CD4-positive, CD25-positive, alpha-beta regulatory T cell (primary cell): Measurements from ENCODE around the gene SNX30. TPM values are rescaled to one million over a fixed set of nuclear protein-coding genes. Genes with fewer than 3 reads are reported as not detected.
A peak's percentile ranks its signal among the peaks of the same experiment; 100 is the strongest.

Experiments
- ATAC-seq, 2 donors: fragments of 150-1000 bp; cut with Tn5 transposase; one replicate each; pipeline ENCODE4 v1.10.0; 2021; ENCODE audit warnings: low read depth in 2 of 2, moderate number of reproducible peaks in 2 of 2, moderate library complexity in 1 of 2
- DNase-seq, 3 donors: peaks; one replicate each; pipeline versions ENCODE4 v3.0.0 to v3.0.0-alpha.2; 2012 to 2022; ENCODE audit warnings: mixed read lengths in 1 of 3
- H3K27ac ChIP-seq: one replicate; pipeline ENCODE4 v1.7.0; 2013; ENCODE audit warnings: mild to moderate bottlenecking, low read length; ENCODE audit not compliant: insufficient read depth, poor library complexity, severe bottlenecking
- H3K27me3 ChIP-seq: one replicate; pipeline ENCODE4 v1.7.0; 2013; ENCODE audit warnings: low read length; ENCODE audit not compliant: control insufficient read depth, insufficient read depth
- H3K36me3 ChIP-seq: one replicate; pipeline ENCODE4 v1.7.0; 2013; ENCODE audit warnings: mild to moderate bottlenecking, low read length, moderate library complexity; ENCODE audit not compliant: control insufficient read depth, insufficient read depth
- H3K4me1 ChIP-seq: 2 replicates; pipeline ENCODE4 v1.7.0; 2013; ENCODE audit warnings: mild to moderate bottlenecking, low read length; ENCODE audit not compliant: insufficient read depth, control insufficient read depth, poor library complexity, severe bottlenecking
- H3K4me3 ChIP-seq: one replicate; pipeline ENCODE4 v1.7.0; 2013; ENCODE audit warnings: low read depth, mild to moderate bottlenecking, low read length, moderate library complexity
- H3K9me3 ChIP-seq, 2 experiments: 1 replicate in 1 of 2; 2 replicates in 1 of 2; pipeline ENCODE4 v1.7.0; 2013; ENCODE audit warnings: low read length in 2 of 2, mild to moderate bottlenecking in 1 of 2, moderate library complexity in 1 of 2; ENCODE audit not compliant: control insufficient read depth in 2 of 2
- H3K27ac Mint-ChIP-seq, 3 donors: one replicate each; pipeline ENCODE4 v1.8.0; 2020 to 2022; ENCODE audit warnings: mild to moderate bottlenecking in 3 of 3, mixed read lengths in 3 of 3, moderate library complexity in 2 of 3
- H3K27me3 Mint-ChIP-seq: one replicate; pipeline ENCODE4 v1.8.0; 2022; ENCODE audit warnings: mild to moderate bottlenecking, mixed read lengths
- H3K36me3 Mint-ChIP-seq: one replicate; pipeline ENCODE4 v1.8.0; 2020; ENCODE audit warnings: mixed read lengths
- H3K4me1 Mint-ChIP-seq, 4 donors: one replicate each; pipeline ENCODE4 v1.8.0; 2020 to 2022; ENCODE audit warnings: mixed read lengths in 4 of 4, mild to moderate bottlenecking in 1 of 4
- H3K4me3 Mint-ChIP-seq, 4 donors: one replicate each; pipeline ENCODE4 v1.8.0; 2020 to 2022; ENCODE audit warnings: mild to moderate bottlenecking in 4 of 4, mixed read lengths in 4 of 4, moderate library complexity in 3 of 4
- H3K9me3 Mint-ChIP-seq, 7 donors: one replicate each; pipeline ENCODE4 v1.8.0; 2020 to 2022; ENCODE audit warnings: mixed read lengths in 7 of 7, mild to moderate bottlenecking in 3 of 7, moderate library complexity in 2 of 7
- polyA plus RNA-seq, 4 donors: library from polyadenylated mRNA; unstranded; fragments of 300-500 nt; fragmentation: Illumina TruSeq; gene quantifications; one replicate each; pipeline ENCODE4 v1.2.3, GENCODE V29; 2021
- total RNA-seq: library from RNA; stranded (reverse); gene quantifications from one replicate; pipeline ENCODE4 v1.2.3, GENCODE V29; 2022

SNX30 gene
- total and polyA plus RNA-seq, 5 donors from 2014 or later, result 1.5 to 12.3 (median 2.0) TPM

DNA sequence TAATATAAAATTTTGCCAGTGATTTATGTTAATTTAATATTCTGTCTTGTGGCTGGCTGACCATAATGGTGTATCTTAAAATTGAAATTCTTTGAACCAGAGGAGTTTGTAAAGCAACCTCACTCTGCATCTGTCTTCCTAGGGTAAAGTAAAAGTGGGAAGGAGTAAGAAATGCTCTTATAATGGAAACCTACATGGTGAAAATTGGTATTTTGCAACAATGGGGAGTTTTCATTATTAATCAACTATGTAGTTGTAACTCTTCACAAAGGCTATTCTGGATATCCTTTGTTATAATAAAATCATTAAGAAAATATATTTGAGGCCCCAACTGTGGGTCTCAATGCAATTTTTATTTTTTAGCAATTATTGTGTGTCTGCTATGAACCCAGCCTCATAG lies 44.2 kb downstream of the SNX30 start:
- H3K27me3 ChIP-seq, result no peaks in the 10 kb centered on the region
- H3K9me3 Mint-ChIP-seq, result peaks cover 0 to 1% (median 0%) of the 10 kb centered on the region in 7 donors

DNA sequence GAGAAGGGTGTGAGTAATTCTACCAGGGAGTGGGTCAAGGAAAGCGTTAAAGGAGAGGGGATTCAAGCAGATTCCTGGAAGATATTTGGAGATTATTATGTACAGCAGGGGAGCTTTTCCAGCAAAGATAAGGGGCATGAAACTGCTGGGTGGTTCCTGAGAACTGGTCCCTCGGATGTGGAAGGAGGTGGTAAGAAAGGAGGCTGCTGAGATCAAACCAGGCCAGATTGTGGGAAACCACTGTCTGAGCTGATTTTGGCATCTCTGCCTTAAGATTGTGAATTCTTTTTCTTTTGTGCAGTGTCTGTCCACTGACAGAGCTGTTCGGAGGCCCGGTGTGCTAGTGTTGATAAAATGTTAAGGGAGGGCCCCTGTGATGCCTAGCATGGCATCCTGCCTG lies 45.4 kb downstream of the SNX30 start:
- Mint-ChIP-seq H3K9me3 (peaks cover 0 to 1% (median 0%) of the 10 kb centered on the region in 7 donors), H3K4me3 (no peak overlapping the region), H3K27me3 (no peaks in the 10 kb centered on the region), H3K27ac (peak overlapping the region in 1 of 3 donors; percentile 33), H3K36me3 (no peaks in the 10 kb centered on the region), H3K4me1 (peaks cover 0 to 10% (median 6%) of the 10 kb centered on the region in 4 donors)
- ATAC-seq (no peak), DNase-seq (no peak)
- no peaks in the 10 kb centered on the region for H3K9me3 ChIP-seq
- H3K4me1 ChIP-seq, result no peaks in the 10 kb centered on the region
- no peaks in the 10 kb centered on the region for H3K36me3 ChIP-seq
- no peak overlapping the region for H3K4me3 ChIP-seq
- H3K27me3 ChIP-seq, result no peaks in the 10 kb centered on the region
- no peak overlapping the region for H3K27ac ChIP-seq

More for the DNA sequence above, 44.2 kb downstream of the SNX30 start:
- Histone ChIP-seq H3K36me3 (no peaks in the 10 kb centered on the region), H3K4me1 (no peaks in the 10 kb centered on the region), H3K4me3 (no peak overlapping the region), H3K27ac (no peak overlapping the region), H3K9me3 (no peaks in the 10 kb centered on the region)
- Mint-ChIP-seq H3K27ac (no peak overlapping the region), H3K27me3 (no peaks in the 10 kb centered on the region), H3K36me3 (no peaks in the 10 kb centered on the region), H3K4me3 (no peak overlapping the region), H3K4me1 (peaks cover 6 to 13% (median 11%) of the 10 kb centered on the region in 4 donors)
- no peak for DNase-seq
- no peak for ATAC-seq

DNA sequence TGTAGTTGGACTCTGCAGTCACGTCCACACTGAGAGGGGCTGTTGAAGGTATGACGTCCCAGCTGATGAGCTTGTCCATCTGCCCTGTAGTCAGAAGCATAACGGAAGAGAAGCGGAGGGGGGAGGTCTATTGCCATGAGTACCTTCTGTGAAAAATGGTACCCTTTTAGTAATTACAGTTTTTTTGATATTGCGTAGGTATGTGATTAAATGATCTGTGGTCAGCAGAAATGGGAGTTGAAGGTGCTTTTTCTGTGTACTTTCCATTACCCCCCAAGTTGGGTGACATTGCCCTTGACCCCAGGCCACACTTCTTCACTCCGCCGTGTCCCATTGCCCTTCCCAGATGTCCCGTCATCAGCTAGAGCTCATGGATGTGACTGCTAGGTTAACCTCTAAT lies 45.9 kb downstream of the SNX30 start:
- H3K27ac Mint-ChIP-seq, result no peak overlapping the region
- no peaks in the 10 kb centered on the region for H3K27me3 Mint-ChIP-seq
- DNase-seq, result no peak
- Histone ChIP-seq H3K9me3 (no peaks in the 10 kb centered on the region), H3K4me1 (no peaks in the 10 kb centered on the region), H3K27me3 (no peaks in the 10 kb centered on the region), H3K27ac (no peak overlapping the region), H3K4me3 (no peak overlapping the region), H3K36me3 (no peaks in the 10 kb centered on the region)
- H3K4me3 Mint-ChIP-seq, result no peak overlapping the region
- ATAC-seq, result no peak
- H3K4me1 Mint-ChIP-seq, result peaks cover 0 to 10% (median 5%) of the 10 kb centered on the region in 4 donors
- H3K9me3 Mint-ChIP-seq, result peaks cover 0 to 1% (median 0%) of the 10 kb centered on the region in 7 donors
- H3K36me3 Mint-ChIP-seq, result no peaks in the 10 kb centered on the region

DNA sequence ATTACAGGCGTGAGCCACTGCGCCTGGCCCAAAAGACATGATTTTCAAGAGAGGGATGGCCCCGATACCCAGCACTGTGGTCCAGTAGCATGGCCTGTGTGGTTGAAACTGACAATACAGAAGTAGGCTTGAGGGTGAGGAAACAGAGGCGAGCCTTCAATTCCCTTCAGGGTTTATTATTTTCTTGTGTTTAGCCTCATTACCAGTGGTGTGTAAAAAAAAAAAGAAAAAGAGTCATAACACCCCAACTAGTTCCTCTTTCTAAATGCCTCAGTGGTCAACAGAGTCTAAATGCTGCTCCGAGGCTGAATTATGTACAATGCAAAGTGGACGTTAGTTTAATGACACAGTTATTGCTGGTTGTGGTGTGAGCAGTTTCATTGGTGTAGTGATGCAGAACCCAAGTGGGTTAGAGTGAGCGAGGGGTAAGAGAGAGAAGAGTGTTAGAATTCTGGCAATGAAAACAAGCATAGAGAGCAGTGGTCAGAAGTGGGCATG lies 58.8 kb downstream of the SNX30 start:
- H3K4me1 Mint-ChIP-seq, result peaks cover 0 to 8% (median 6%) of the 10 kb centered on the region in 4 donors
- Histone ChIP-seq H3K36me3 (peaks cover 4% of the 10 kb centered on the region), H3K4me3 (no peak overlapping the region), H3K27me3 (no peaks in the 10 kb centered on the region), H3K9me3 (no peaks in the 10 kb centered on the region), H3K4me1 (no peaks in the 10 kb centered on the region), H3K27ac (no peak overlapping the region)
- DNase-seq (no peak), ATAC-seq (peak in 1 of 2 donors; percentile 31)
- no peaks in the 10 kb centered on the region for H3K27me3 Mint-ChIP-seq
- H3K4me3 Mint-ChIP-seq, result no peak overlapping the region
- H3K27ac Mint-ChIP-seq, result no peak overlapping the region
- H3K36me3 Mint-ChIP-seq, result peaks cover 19% of the 10 kb centered on the region
- H3K9me3 Mint-ChIP-seq, result peaks cover 0 to 3% (median 0%) of the 10 kb centered on the region in 7 donors

DNA sequence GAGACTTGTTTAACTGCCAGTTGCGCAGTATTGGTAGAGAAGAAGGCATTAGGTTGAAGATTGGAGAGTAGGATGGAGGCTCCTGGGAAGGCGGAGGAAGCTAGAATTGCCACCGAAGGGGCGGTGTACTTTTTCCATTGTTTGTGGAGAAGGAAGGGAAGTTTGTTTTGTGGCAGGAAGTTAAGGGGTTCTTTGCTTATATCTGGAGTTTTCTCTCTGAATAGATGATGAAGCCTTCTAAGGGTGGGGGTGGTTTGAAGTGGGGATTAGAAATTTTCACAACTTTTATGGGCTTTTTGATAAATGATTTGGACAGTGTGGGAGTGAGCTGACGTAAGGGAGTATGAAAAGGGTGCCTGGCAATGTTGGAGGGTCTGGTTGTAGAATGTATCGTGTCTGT lies 59.3 kb downstream of the SNX30 start:
- ATAC-seq (no peak), DNase-seq (no peak)
- H3K9me3 Mint-ChIP-seq, result no peaks in the 10 kb centered on the region

DNA sequence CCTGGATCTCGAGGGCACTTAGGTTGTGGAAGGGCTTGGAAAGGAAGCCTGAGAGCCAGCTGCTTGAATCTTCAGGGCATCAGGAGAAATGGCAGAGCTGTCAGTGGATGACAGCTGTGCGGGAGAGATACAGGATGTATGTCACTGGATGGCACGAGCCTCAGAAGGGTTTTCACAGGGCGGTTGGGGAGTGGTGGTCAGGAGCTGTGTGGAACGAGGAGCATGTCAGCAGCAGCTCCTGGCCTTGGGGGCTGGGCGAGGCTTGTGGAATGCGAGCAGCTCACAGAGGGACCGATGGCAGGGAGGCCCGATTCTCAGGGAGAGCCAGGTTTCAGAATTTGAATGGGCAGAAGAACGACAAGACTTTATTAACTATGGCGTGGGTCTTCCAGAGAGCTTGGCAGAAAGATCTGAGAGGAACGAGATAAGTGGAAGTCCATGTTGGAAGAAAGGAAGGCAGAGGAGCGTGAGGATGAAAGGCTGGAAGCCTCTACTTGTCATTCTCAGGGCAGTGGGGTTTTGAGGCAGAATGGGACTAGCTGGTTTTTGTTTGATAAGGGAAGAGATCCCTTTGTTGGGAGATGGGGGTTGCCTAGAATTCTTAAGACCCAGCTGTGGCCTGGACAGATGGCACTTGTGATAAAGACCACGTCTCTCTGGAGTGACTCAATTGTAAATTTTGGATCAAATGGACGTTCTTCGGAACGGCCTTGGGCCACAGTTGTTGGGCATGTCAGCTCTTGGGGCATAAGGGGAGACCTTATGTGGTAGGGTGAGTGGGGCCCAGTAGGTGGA lies 60.3 kb downstream of the SNX30 start:
- Mint-ChIP-seq H3K9me3 (no peaks in the 10 kb centered on the region), H3K4me1 (peaks cover 0 to 3% (median 0%) of the 10 kb centered on the region in 4 donors), H3K36me3 (peaks cover 9% of the 10 kb centered on the region), H3K4me3 (no peak overlapping the region), H3K27ac (no peak overlapping the region), H3K27me3 (no peaks in the 10 kb centered on the region)
- Histone ChIP-seq H3K27ac (no peak overlapping the region), H3K27me3 (no peaks in the 10 kb centered on the region), H3K36me3 (peaks cover 3% of the 10 kb centered on the region), H3K4me3 (no peak overlapping the region), H3K4me1 (no peaks in the 10 kb centered on the region), H3K9me3 (no peaks in the 10 kb centered on the region)
- no peak for ATAC-seq
- DNase-seq, result no peak

More for the DNA sequence above, 59.3 kb downstream of the SNX30 start:
- no peak overlapping the region for H3K27ac ChIP-seq
- no peaks in the 10 kb centered on the region for H3K27me3 Mint-ChIP-seq
- no peak overlapping the region for H3K4me3 Mint-ChIP-seq
- peaks cover 4% of the 10 kb centered on the region for H3K36me3 ChIP-seq
- H3K4me1 ChIP-seq, result no peaks in the 10 kb centered on the region
- no peak overlapping the region for H3K4me3 ChIP-seq
- H3K36me3 Mint-ChIP-seq, result peaks cover 14% of the 10 kb centered on the region
- H3K27ac Mint-ChIP-seq, result no peak overlapping the region
- no peaks in the 10 kb centered on the region for H3K27me3 ChIP-seq
- H3K9me3 ChIP-seq, result no peaks in the 10 kb centered on the region
- peaks cover 0 to 3% (median 2%) of the 10 kb centered on the region in 4 donors for H3K4me1 Mint-ChIP-seq

DNA sequence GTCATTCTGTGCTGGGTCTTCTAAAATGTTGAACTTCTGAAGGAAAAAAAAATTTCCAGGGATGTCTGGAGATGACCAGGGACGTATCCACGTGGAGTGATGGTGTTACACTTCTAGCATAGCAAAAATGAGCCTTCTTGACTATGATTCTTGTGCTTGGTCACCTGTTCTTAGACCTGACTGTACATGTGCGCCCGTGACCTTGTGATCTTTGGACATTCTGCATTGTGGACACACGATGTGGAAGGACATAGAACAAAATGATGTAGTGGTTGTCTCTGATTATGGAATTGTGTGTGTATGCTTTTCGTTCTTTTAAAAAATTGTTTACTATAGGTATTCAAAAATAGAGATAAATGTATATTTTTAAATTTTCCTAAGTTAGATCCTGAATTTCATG lies 61.0 kb downstream of the SNX30 start:
- no peaks in the 10 kb centered on the region for H3K4me1 ChIP-seq
- Mint-ChIP-seq H3K36me3 (peaks cover 7% of the 10 kb centered on the region), H3K9me3 (no peaks in the 10 kb centered on the region), H3K4me3 (no peak overlapping the region), H3K27ac (no peak overlapping the region), H3K27me3 (no peaks in the 10 kb centered on the region), H3K4me1 (peaks cover 0 to 4% (median 1%) of the 10 kb centered on the region in 4 donors)
- H3K27me3 ChIP-seq, result no peaks in the 10 kb centered on the region
- DNase-seq (no peak), ATAC-seq (no peak)
- H3K4me3 ChIP-seq, result no peak overlapping the region
- no peaks in the 10 kb centered on the region for H3K9me3 ChIP-seq
- no peak overlapping the region for H3K27ac ChIP-seq
- no peaks in the 10 kb centered on the region for H3K36me3 ChIP-seq

DNA sequence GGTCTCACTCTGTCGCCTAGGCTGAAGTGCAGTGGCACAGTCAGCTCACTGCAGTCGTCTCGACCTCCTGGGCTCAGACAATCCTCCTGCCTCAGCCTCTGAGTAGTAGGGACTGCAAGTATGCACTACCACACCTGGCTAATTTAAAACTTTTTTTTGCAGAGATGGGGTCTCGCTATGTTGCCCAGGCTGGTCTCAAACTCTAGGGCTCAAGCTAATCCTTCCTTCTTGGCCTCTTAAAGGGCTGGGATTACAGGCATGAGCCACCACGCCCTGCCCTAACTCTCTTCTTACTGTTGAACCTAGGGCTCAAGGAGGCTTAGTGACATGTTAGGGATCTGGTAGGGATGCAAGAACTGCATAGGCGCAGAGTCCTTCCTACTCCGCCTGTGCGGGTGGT lies 65.3 kb downstream of the SNX30 start:
- Mint-ChIP-seq H3K4me1 (peaks cover 0 to 14% (median 3%) of the 10 kb centered on the region in 4 donors), H3K9me3 (no peaks in the 10 kb centered on the region), H3K4me3 (no peak overlapping the region), H3K27me3 (no peaks in the 10 kb centered on the region), H3K36me3 (peaks cover 27% of the 10 kb centered on the region), H3K27ac (no peak overlapping the region)
- Histone ChIP-seq H3K27ac (no peak overlapping the region), H3K9me3 (no peaks in the 10 kb centered on the region), H3K27me3 (no peaks in the 10 kb centered on the region), H3K4me1 (no peaks in the 10 kb centered on the region), H3K36me3 (peaks cover 6% of the 10 kb centered on the region), H3K4me3 (no peak overlapping the region)
- no peak for DNase-seq
- ATAC-seq, result no peak
